Myometrial cell (primary cell): ENCODE measurements around the gene SLC7A4. TPM values are rescaled to one million over a fixed set of nuclear protein-coding genes. Genes with fewer than 3 reads are reported as not detected.

Source experiments
- total RNA-seq: library from RNA; depleted of rRNA; stranded (reverse); fragments of >200 nt; gene quantifications from 2 replicates; pipeline ENCODE4 v1.2.3, GENCODE V29; 2015

Gene SLC7A4
- under 0.01 TPM in 1 of 2 replicates, not detected in the other for total RNA-seq

GRCh38 chr22:21032037-21032867 lies at the start of gene SLC7A4:
Gene SLC7A4 (minus strand): TSS chr22:21032561. CDS start chr22:21031812, 749 bp downstream.

GRCh38 chr22:21045585-21046294 lies 13.4 kb upstream of the SLC7A4 start, which contains the start of gene LRRC74B:
Gene LRRC74B (plus strand): TSS chr22:21045946. CDS start chr22:21045987, 41 bp downstream.

GRCh38 chr22:21014726-21015465 lies 17.5 kb downstream of the SLC7A4 start, which contains the start of gene P2RX6:
Gene P2RX6 (plus strand): TSS chr22:21015165. CDS start chr22:21015175, 10 bp downstream.

GRCh38 chr22:21001601-21002325 lies 30.6 kb downstream of the SLC7A4 start, which contains the start of gene THAP7:
Gene THAP7 (minus strand): TSS chr22:21002118. CDS start chr22:21001911, 207 bp downstream.

GRCh38 chr22:20981787-20982562 lies 50.4 kb downstream of the SLC7A4 start, which contains the start of gene LZTR1:
Gene LZTR1 (plus strand): TSS chr22:20982297. CDS start chr22:20982372, 75 bp downstream.

Other genes starting within 250 kb of the SLC7A4 start
- 47.1 and 61.1 TPM in 2 replicates for gene PI4KA, start 173.8 kb downstream of the SLC7A4 start, total RNA-seq
- gene SNAP29, start 173.6 kb downstream of the SLC7A4 start, total RNA-seq, result 13.8 and 15.3 TPM in 2 replicates
- gene CRKL, start 115.2 kb downstream of the SLC7A4 start, total RNA-seq, result 32.6 TPM in 2 replicates
- 0.35 TPM in 1 of 2 replicates, not detected in the other for gene AIFM3, start 65.3 kb downstream of the SLC7A4 start, total RNA-seq
- 33.2 and 36.3 TPM in 2 replicates for gene LZTR1, start 50.3 kb downstream of the SLC7A4 start, total RNA-seq
- 23.6 TPM in 2 replicates for gene THAP7, start 30.4 kb downstream of the SLC7A4 start, total RNA-seq
- 1.2 TPM in 1 of 2 replicates, not detected in the other for gene P2RX6, start 17.4 kb downstream of the SLC7A4 start, total RNA-seq
- gene LRRC74B, start 13.4 kb upstream of the SLC7A4 start, total RNA-seq, result not detected in 2 replicates